ENCODE data around the gene RAB19.
"Not testable (repeated sequence)": the region's sequence is repeated elsewhere in the genome, so short reads cannot be mapped to it uniquely, and the experiment has no call there.

The RAB19 gene

DNA sequence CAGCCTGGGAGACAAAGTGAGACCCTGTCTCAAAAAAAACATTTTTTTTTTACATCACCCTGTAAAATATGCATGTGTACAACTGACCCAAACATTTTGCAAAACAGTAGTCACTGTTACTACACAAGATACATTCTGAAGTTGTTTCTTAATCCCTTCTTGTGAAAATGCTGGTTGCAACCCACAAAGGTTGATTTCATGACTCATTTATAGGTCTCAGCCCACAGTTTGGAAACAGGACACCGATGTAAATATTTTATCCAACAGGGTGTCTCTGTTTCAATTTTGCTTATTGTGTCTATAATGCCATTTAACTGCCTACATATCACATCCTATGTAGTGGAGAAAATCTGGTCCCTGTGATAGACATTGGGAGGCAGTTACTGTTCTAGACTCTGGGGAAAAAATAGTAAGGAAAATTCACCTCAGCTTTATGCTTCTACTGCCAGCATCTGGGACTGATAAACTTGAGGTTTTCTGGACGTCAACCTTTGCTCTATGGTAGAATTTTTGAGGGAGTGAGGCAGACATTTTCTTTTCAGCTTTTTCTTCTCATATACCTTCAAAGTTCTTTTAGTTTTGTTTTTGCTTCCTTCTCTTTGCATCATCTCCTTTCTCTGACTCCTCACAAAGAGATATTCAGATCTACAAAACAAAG lies 1.6 kb upstream of the RAB19 start:
- peak; percentile 15 for DNase-seq (ENCODE audit: low spot score)

- no peak for DNase-seq (ENCODE audit: low spot score)
Measured at GRCh38 chr7:140404565-140405065, 757 bp downstream of the RAB19 start.

- no peak for DNase-seq (ENCODE audit: low spot score)
Measured at GRCh38 chr7:140415361-140415760, 11.5 kb downstream of the RAB19 start.

GRCh38 chr7:140415816-140416215 lies 12.0 kb downstream of the RAB19 start:
- not testable (repeated sequence) for DNase-seq (ENCODE audit: low spot score)

GRCh38 chr7:140416560-140416959 lies 12.7 kb downstream of the RAB19 start:
- DNase-seq (ENCODE audit: low spot score), result no peak

DNA sequence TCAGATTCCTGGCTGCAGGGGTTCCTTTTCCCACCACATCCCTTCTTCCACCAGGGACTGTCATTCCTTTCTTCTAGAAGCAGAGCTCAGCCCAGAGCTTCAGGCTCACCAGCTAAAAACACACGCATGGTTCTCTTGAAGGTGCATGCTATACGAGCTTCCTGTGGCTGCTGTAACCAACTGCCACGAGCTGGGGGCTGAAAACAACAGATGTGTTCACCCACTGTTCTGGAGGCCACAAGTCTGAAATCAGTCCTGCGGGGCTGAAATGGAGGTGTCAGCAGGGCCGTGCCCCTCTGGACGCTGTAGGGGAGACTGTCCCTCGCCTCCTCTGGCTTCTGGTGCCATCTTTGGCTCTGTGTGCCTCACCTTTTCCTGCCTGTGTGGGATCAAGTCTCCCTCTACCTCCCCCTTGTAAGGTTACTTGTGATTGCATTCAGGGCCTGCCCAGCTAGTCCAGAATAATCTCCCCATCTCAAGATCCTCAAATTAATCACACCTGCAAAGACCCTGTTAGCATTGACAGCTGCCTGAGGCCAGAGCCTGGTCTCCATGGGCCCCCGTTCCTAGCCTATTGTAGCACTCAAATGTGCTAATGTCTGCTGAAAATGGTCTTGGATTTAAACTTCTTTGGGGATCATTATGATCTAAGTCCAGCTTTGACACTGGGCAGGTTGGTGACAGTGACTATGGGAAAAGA lies 13.7 kb downstream of the RAB19 start:
- no peak for DNase-seq (ENCODE audit: low spot score)

GRCh38 chr7:140418156-140418472 lies 14.3 kb downstream of the RAB19 start:
- DNase-seq (ENCODE audit: low spot score), result not testable (repeated sequence)

DNA sequence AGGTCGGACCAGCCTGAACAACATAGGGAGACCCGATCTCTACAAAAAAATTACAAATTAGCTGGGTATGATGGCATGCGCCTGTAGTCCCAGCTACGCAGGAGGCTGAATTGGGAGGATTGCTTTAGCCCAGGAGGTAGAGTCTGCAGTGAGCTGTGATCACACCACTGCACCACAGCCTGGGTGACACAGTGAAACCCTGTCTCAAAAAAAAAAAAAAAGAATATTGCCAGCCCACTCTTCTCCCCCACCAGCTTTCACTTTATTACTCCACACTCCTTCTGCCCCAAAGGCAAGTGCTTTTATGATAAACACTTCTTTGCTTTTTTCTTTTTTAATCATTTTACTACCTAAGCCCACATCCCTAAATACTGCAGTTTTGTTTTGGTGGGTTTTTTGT lies 14.8 kb downstream of the RAB19 start:
- no peak for DNase-seq (ENCODE audit: low spot score)

- no peak for DNase-seq (ENCODE audit: low spot score)
Measured at GRCh38 chr7:140421521-140421920, 17.7 kb downstream of the RAB19 start.

- no peak for DNase-seq (ENCODE audit: low spot score)
Measured at GRCh38 chr7:140423501-140423900, 19.6 kb downstream of the RAB19 start.

GRCh38 chr7:140425718-140426117 lies 21.9 kb downstream of the RAB19 start:
- no peak for DNase-seq (ENCODE audit: low spot score)

- no peak for DNase-seq (ENCODE audit: low spot score)
Measured at GRCh38 chr7:140426130-140426529, 22.3 kb downstream of the RAB19 start.

DNA sequence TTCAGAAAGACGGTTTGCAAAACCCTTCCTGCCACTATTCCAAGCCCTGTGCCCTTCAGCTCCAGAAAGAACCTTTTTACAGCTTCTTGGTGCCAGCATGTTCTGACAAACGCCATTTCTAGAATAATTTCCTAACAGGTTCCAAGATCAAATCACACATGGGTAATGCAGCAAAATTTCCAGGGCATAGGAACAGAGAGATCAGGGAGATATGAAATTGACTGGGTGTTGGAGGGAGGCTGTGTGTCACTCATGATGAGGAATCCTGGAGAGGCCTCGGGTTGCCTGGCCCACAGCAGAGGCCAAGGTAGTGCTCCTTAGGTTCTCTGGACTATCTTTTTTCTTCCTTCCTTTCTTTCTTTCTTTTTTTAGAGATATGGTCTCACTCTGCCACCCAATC lies 29.5 kb downstream of the RAB19 start:
- no peak for DNase-seq (ENCODE audit: low spot score)

GRCh38 chr7:140435252-140435895 lies 31.5 kb downstream of the RAB19 start:
- DNase-seq (ENCODE audit: low spot score), result no peak

- DNase-seq (ENCODE audit: low spot score), result no peak
Measured at GRCh38 chr7:140439359-140439758, 35.5 kb downstream of the RAB19 start.

DNA sequence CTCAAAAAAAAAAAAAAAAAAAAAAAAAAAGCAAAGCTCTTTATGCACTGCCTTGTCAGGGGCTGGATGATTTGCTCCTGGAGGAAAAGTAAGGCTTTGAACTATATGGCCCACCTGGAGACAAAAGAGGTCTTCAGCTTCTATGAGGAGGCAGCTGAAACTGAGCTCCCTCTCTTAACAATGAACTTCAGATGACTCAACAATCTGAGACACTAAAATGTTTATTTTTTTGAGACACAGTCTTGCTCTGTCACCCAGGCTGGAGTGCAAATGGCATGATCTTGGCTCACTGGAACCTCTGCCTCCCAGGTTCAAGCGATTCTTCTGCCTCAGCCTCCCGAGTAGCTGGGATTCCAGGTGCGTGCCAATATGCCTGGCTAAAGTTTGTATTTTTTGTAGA lies 36.7 kb downstream of the RAB19 start:
- DNase-seq (ENCODE audit: low spot score), result no peak

- DNase-seq (ENCODE audit: low spot score), result no peak
Measured at GRCh38 chr7:140441519-140441918, 37.7 kb downstream of the RAB19 start.

- DNase-seq (ENCODE audit: low spot score), result no peak
Measured at GRCh38 chr7:140446467-140446866, 42.6 kb downstream of the RAB19 start.

DNA sequence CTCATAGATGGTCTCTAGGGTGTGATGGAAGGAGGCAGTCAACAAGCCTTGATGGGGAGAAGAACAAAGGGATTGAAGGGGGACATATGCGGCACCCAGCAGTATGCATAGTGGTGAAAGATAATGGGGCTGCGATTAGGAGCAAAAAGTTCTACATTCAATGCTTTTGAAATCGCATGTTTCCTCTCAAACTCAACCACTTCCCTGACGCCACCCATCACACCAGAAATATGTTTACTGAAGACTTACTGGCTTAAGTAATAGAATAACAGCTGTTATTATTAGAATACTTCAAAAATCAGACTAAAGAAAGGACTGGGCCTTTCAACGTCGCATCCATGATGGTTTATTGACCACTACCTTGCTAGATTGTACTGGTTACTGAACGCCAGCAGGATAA lies 44.0 kb downstream of the RAB19 start:
- no peak for DNase-seq (ENCODE audit: low spot score)

DNA sequence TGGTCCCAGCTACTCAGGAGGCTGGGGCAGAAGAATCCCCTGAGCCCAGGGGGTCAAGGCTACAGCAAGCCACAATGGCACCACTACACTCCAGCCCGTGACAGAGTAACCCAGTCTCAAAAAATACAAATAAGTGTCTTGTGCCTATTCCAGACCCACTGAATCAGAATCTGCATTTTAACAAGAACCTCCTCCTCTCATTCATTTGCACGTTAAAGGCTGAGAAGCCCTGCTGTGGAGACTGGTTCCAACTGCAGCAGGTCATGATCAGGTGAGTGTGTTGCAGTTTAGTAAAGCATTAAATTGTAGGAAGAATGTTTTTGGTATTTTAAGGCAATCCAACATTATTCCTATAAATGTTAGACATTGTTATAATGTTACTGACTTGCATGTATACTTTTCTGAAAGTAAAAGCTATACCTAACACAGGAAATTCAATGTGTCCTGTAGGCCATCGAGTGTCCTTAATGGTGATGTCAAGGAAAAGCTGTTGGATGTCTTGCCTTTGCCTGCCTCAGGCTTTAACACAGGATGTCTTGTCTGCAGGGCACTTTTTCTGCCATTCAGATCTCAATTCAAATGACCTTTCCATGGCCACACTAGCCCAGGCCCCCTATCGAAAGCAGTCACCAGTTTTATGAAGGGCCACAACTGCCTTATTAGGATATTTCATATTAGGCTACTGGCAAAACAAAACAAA lies 45.1 kb downstream of the RAB19 start:
- no peak for DNase-seq (ENCODE audit: low spot score)

- no peak for DNase-seq (ENCODE audit: low spot score)
Measured at GRCh38 chr7:140451716-140452115, 47.9 kb downstream of the RAB19 start.

GRCh38 chr7:140453273-140453672 lies 49.4 kb downstream of the RAB19 start:
- no peak for DNase-seq (ENCODE audit: low spot score)
